ENCODE measurements around the gene MAP1LC3B2. TPM values are rescaled to one million over a fixed set of nuclear protein-coding genes. Genes with fewer than 3 reads are reported as not detected.

Gene MAP1LC3B2
- total and polyA plus RNA-seq, 3 experiments from 2014 or later = 0.96 to 5.8 (median 1.7) TPM

DNA sequence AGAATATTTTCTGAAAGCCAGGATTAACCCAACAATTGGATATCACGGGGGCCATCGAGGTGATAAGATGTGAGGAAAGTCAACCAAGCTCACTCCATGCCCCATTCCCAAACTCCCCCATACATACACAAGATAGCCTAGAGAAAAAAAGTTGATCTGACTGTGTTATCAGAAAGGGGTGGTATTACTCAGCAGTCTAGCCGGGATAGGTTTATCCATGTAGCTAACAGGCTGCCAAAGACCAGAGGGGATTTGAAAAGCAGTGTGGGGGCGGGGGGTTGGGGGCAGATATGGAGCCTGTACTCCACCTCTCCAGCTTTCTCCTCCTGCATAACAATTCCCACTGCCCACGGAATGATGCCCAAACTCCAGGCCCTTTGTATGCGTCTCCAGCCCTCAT lies 13.2 kb upstream of the MAP1LC3B2 start:
- Histone ChIP-seq H3K27ac (ENCODE audit: low read depth, low read length) (no peak overlapping the region), H3K27me3 (ENCODE audit: insufficient read depth, low read length, poor library complexity, severe bottlenecking) (no peaks in the 10 kb centered on the region), H3K4me1 (ENCODE audit: insufficient read depth, low read length) (no peaks in the 10 kb centered on the region), H3K36me3 (ENCODE audit: insufficient read depth, low read length) (no peaks in the 10 kb centered on the region), H3K9me3 (ENCODE audit: low read length) (no peaks in the 10 kb centered on the region), H3K4me3 (ENCODE audit: low read length) (no peak overlapping the region)
- Mint-ChIP-seq H3K27ac (peak overlapping the region in 1 of 8 donors; percentile 70), H3K36me3 (no peaks in the 10 kb centered on the region), H3K4me1 (no peaks in the 10 kb centered on the region), H3K9me3 (no peaks in the 10 kb centered on the region), H3K27me3 (peaks cover 0 to 2% of the 10 kb centered on the region in 2 donors), H3K4me3 (no peak overlapping the region)
- ChIA-PET CTCF (interaction anchor here (0.6 kb wide), 1 partner anchor 279 kb away, joined by 3 read pairs; no protein-coding TSS in a partner anchor), POLR2A (interaction anchor here (0.6 to 0.7 kb wide), 2 partner anchors 21 to 270 kb away, joined by 3 to 5 read pairs; no protein-coding TSS in a partner anchor)
- no peak for DNase-seq

DNA sequence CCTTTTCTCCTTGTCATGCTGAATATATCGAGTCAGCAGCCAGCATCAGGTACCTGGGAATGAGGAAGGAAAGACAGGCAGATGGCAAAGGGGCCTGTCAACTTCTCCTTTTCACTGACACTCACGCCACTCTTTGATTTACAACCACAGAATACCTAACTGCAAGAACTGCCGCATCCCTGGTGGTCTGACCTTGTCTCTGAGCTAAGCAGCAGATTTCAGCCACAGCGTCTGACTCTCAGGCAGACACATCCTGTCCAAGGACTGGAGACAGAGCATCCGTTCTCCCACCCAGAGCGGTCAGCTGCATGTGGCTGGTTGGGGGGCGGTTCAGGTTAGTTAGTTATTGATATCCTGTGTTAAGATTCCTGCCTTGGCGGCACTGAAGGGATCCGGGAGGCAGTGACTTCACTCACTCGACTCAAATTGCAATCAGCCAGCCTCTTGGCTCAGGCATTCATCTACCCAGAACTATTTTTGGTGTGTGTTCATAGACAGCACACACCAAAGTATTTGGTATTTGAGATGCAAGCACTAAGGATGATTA lies 11.2 kb upstream of the MAP1LC3B2 start:
- Mint-ChIP-seq H3K36me3 (no peaks in the 10 kb centered on the region), H3K4me3 (no peak overlapping the region), H3K4me1 (no peaks in the 10 kb centered on the region), H3K27me3 (peaks cover 0 to 2% of the 10 kb centered on the region in 2 donors), H3K27ac (peak overlapping the region in 1 of 8 donors; percentile 43), H3K9me3 (no peaks in the 10 kb centered on the region)
- Histone ChIP-seq H3K9me3 (ENCODE audit: low read length) (no peaks in the 10 kb centered on the region), H3K4me3 (ENCODE audit: low read length) (no peak overlapping the region), H3K27me3 (ENCODE audit: insufficient read depth, low read length, poor library complexity, severe bottlenecking) (no peaks in the 10 kb centered on the region), H3K36me3 (ENCODE audit: insufficient read depth, low read length) (no peaks in the 10 kb centered on the region), H3K27ac (ENCODE audit: low read depth, low read length) (no peak overlapping the region), H3K4me1 (ENCODE audit: insufficient read depth, low read length) (no peaks in the 10 kb centered on the region)
- DNase-seq = no peak
- CTCF ChIA-PET = no interaction called here
- POLR2A ChIA-PET = no interaction called here

DNA sequence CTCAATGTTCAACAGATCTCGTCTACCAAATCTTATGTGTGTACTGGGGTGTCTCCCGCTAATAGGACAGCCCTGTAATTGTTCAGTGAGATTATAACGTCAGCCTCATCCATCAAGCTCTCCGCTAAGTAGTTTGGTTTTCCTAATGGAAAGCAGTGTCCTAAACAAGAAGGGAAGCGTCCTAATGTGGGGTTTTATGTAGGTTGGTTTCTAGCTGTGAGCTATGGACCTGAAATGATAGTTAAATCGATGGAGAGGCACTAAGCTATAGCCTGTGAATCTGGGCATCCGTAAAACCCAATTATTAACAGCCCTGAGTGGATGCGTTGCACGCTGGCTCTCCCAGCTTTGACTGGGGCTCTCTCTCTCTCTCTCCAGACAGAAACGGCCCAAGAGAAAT lies 9.2 kb upstream of the MAP1LC3B2 start:
- ChIA-PET CTCF (interaction anchor here (1.4 kb wide), 1 partner anchor 9 kb away, joined by 4 read pairs; the partner anchor contains the start of gene MAP1LC3B2), POLR2A (interaction anchor here (0.6 kb wide), 1 partner anchor 15 kb away, joined by 3 read pairs; no protein-coding TSS in a partner anchor)
- H3K4me1 Mint-ChIP-seq = no peaks in the 10 kb centered on the region
- Histone ChIP-seq H3K27me3 (ENCODE audit: insufficient read depth, low read length, poor library complexity, severe bottlenecking) (no peaks in the 10 kb centered on the region), H3K9me3 (ENCODE audit: low read length) (no peaks in the 10 kb centered on the region), H3K27ac (ENCODE audit: low read depth, low read length) (no peak overlapping the region), H3K4me3 (ENCODE audit: low read length) (no peak overlapping the region), H3K4me1 (ENCODE audit: insufficient read depth, low read length) (no peaks in the 10 kb centered on the region), H3K36me3 (ENCODE audit: insufficient read depth, low read length) (no peaks in the 10 kb centered on the region)
- peaks cover 0 to 2% of the 10 kb centered on the region in 2 donors for H3K27me3 Mint-ChIP-seq
- no peak overlapping the region for H3K4me3 Mint-ChIP-seq
- H3K36me3 Mint-ChIP-seq = no peaks in the 10 kb centered on the region
- H3K9me3 Mint-ChIP-seq = peaks cover 0 to 2% (median 0%) of the 10 kb centered on the region in 5 donors
- DNase-seq = no peak
- H3K27ac Mint-ChIP-seq = no peak overlapping the region

DNA sequence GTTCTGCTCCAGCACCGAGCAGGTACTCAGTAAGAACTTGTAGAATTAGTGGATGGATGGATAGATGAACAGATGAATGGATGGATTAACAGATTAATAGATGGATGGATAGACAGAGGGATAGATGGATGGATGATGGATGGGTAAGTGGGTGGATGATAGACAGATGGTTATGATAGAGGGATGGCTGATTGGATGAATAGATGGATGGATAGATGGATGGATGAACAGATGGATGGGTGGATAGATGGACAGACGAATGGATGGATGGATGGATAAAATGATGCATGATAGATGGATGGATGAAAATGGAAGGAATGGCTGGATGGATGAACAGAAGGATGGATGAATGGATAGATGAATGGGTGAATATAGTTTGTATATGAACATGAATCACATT lies 8.0 kb upstream of the MAP1LC3B2 start:
- no peaks in the 10 kb centered on the region for H3K4me1 ChIP-seq (ENCODE audit: insufficient read depth, low read length)
- H3K27me3 ChIP-seq (ENCODE audit: insufficient read depth, low read length, poor library complexity, severe bottlenecking) = no peaks in the 10 kb centered on the region
- no peaks in the 10 kb centered on the region for H3K9me3 ChIP-seq (ENCODE audit: low read length)
- no peaks in the 10 kb centered on the region for H3K36me3 Mint-ChIP-seq
- peaks cover 0 to 3% (median 0%) of the 10 kb centered on the region in 3 donors for H3K4me1 Mint-ChIP-seq
- ChIA-PET POLR2A (no interaction called here), CTCF (no interaction called here)
- no peaks in the 10 kb centered on the region for H3K36me3 ChIP-seq (ENCODE audit: insufficient read depth, low read length)
- H3K4me3 ChIP-seq (ENCODE audit: low read length) = no peak overlapping the region
- H3K9me3 Mint-ChIP-seq = peaks cover 0 to 2% (median 0%) of the 10 kb centered on the region in 5 donors
- no peak for DNase-seq
- H3K27ac Mint-ChIP-seq = no peak overlapping the region
- H3K4me3 Mint-ChIP-seq = no peak overlapping the region
- no peak overlapping the region for H3K27ac ChIP-seq (ENCODE audit: low read depth, low read length)
- peaks cover 0 to 2% of the 10 kb centered on the region in 2 donors for H3K27me3 Mint-ChIP-seq

DNA sequence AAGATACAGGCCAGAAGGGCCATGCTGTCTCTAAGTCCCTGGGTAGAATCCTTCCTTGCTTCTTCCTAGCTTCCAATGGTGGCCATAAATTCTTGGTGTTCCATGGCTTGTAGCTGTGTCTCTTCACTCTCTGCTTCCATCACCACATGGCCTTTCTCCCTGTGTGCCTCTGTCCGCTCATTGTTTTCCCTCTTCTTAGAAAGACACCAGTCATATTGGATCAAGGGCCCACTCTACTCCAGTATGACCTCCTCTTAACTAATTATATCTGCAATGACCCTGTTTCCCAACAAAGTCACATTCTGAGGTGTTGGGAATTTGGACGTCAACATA lies 7.6 kb upstream of the MAP1LC3B2 start:
- H3K27ac Mint-ChIP-seq = no peak overlapping the region
- ChIA-PET POLR2A (no interaction called here), CTCF (no interaction called here)
- Histone ChIP-seq H3K4me1 (ENCODE audit: insufficient read depth, low read length) (no peaks in the 10 kb centered on the region), H3K27ac (ENCODE audit: low read depth, low read length) (no peak overlapping the region), H3K27me3 (ENCODE audit: insufficient read depth, low read length, poor library complexity, severe bottlenecking) (no peaks in the 10 kb centered on the region), H3K36me3 (ENCODE audit: insufficient read depth, low read length) (no peaks in the 10 kb centered on the region), H3K9me3 (ENCODE audit: low read length) (no peaks in the 10 kb centered on the region), H3K4me3 (ENCODE audit: low read length) (no peak overlapping the region)
- H3K4me1 Mint-ChIP-seq = peaks cover 0 to 3% (median 0%) of the 10 kb centered on the region in 3 donors
- H3K4me3 Mint-ChIP-seq = no peak overlapping the region
- DNase-seq = no peak
- no peaks in the 10 kb centered on the region for H3K36me3 Mint-ChIP-seq
- H3K27me3 Mint-ChIP-seq = peaks cover 0 to 2% of the 10 kb centered on the region in 2 donors
- H3K9me3 Mint-ChIP-seq = peaks cover 0 to 2% (median 0%) of the 10 kb centered on the region in 5 donors

DNA sequence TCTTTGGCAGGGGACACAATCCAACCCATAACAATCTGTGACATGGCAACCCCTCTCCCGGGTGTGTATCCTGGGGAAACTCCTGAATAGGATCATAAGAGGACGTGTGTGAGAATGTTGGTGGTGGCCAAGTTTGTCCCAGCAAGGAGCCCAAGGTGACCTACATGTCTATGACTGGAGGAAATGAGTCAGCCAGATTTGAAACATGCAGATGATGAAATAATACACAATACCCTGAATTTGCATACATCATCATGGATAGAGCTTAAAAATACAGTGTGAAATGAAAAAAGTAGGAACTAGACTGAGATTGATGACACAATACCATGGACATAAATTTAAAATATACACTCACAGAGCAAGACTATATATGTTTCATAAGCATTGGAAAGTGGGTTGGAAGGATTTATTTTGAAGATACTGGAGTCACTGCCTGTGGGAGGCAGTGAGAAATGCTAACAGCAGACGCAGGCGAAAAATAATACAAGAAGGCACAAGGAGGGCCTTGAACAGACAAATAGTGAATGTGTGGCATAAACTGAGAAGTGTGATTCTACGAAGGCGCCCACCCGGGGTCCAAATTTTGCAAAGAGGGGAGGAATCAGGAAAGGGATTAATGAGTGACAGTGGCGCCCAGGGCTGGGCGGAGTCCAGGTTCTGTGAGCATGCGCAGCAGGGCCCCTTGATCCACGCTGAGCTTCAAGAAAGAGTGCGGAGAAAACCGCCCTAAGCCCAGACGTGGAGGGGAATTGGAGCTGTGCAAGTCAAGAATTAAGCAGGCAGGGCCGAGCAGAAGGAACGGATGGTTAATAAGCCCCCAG lies 7.0 kb upstream of the MAP1LC3B2 start:
- Mint-ChIP-seq H3K4me3 (no peak overlapping the region), H3K36me3 (no peaks in the 10 kb centered on the region), H3K9me3 (peaks cover 0 to 2% (median 0%) of the 10 kb centered on the region in 5 donors), H3K27me3 (peaks cover 0 to 2% of the 10 kb centered on the region in 2 donors), H3K4me1 (peaks cover 0 to 8% (median 0%) of the 10 kb centered on the region in 3 donors), H3K27ac (no peak overlapping the region)
- ChIA-PET POLR2A (no interaction called here), CTCF (interaction anchor here (0.5 kb wide), 1 partner anchor 1590 kb away, joined by 3 read pairs; no protein-coding TSS in a partner anchor)
- Histone ChIP-seq H3K27me3 (ENCODE audit: insufficient read depth, low read length, poor library complexity, severe bottlenecking) (no peaks in the 10 kb centered on the region), H3K4me1 (ENCODE audit: insufficient read depth, low read length) (no peaks in the 10 kb centered on the region), H3K36me3 (ENCODE audit: insufficient read depth, low read length) (no peaks in the 10 kb centered on the region), H3K27ac (ENCODE audit: low read depth, low read length) (no peak overlapping the region), H3K9me3 (ENCODE audit: low read length) (no peaks in the 10 kb centered on the region), H3K4me3 (ENCODE audit: low read length) (no peak overlapping the region)
- no peak for DNase-seq

DNA sequence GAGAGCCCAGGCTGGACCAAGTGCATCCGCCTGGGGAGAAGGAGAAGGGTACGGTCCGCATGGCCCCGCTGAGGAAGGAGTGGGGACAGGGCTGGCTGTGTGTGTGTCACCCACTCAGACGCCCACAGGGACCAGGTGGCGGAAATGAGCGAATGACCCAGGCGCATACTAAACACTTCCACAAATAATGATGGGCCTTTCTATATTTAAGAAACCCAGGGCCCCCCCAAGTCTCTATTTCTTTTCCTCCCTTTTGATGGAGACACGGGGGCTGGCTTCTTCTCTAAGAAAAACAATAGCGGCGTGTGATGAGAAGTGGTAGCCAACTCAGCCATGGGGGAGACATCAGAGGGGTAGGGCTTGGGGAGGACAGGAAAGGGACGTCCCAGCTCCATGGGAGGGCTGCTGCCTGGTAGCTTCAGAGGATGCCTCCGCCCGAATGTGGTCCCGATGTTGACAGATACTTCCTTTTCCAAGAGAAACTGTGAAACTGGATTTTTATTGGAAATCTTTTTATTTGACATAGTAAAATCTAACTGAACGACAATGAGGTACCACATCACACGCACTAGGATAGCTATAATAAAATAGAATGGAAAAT lies 6.3 kb upstream of the MAP1LC3B2 start:
- Mint-ChIP-seq H3K4me3 (no peak overlapping the region), H3K4me1 (peaks cover 0 to 12% (median 0%) of the 10 kb centered on the region in 3 donors), H3K27ac (no peak overlapping the region), H3K9me3 (peaks cover 0 to 2% (median 0%) of the 10 kb centered on the region in 5 donors), H3K27me3 (peaks cover 0 to 2% of the 10 kb centered on the region in 2 donors), H3K36me3 (no peaks in the 10 kb centered on the region)
- Histone ChIP-seq H3K27ac (ENCODE audit: low read depth, low read length) (no peak overlapping the region), H3K27me3 (ENCODE audit: insufficient read depth, low read length, poor library complexity, severe bottlenecking) (no peaks in the 10 kb centered on the region), H3K4me3 (ENCODE audit: low read length) (no peak overlapping the region), H3K36me3 (ENCODE audit: insufficient read depth, low read length) (no peaks in the 10 kb centered on the region), H3K9me3 (ENCODE audit: low read length) (no peaks in the 10 kb centered on the region), H3K4me1 (ENCODE audit: insufficient read depth, low read length) (peaks cover 2% of the 10 kb centered on the region)
- ChIA-PET CTCF (interaction anchor here (0.5 kb wide), 1 partner anchor 1589 kb away, joined by 3 read pairs; no protein-coding TSS in a partner anchor), POLR2A (no interaction called here)
- no peak for DNase-seq
